Gastroesophageal sphincter (tissue), 4 donors: ENCODE data around the gene PGF. TPM values are rescaled to one million over a fixed set of nuclear protein-coding genes. Genes with fewer than 3 reads are reported as not detected.
A peak's percentile ranks its signal among the peaks of the same experiment; 100 is the strongest.

ENCODE experiments used
- ATAC-seq: fragments of 150-250 bp; one replicate; pipeline ENCODE4 v1.9.1; 2016; ENCODE audit warnings: mild to moderate bottlenecking, moderate library complexity
- H3K27ac ChIP-seq, 4 donors: fragments of 200-600 bp; sonication (generic) in 3 of 4; 1 replicate in 3 of 4; 2 replicates in 1 of 4; pipeline ENCODE4 v1.5.1; 2016 to 2019
- H3K27me3 ChIP-seq: fragments of 200-600 bp; sonication (generic); one replicate; pipeline ENCODE4 v1.5.1; 2019
- H3K36me3 ChIP-seq, 2 donors: fragments of 200-600 bp; sonication (generic); one replicate each; pipeline ENCODE4 v1.5.1; 2019; ENCODE audit warnings: control low read depth in 1 of 2
- H3K4me1 ChIP-seq, 3 donors: fragments of 200-600 bp; sonication (generic); 1 replicate in 2 of 3; 2 replicates in 1 of 3; pipeline ENCODE4 v1.5.1; 2016 to 2019; ENCODE audit warnings: control low read depth in 2 of 3
- H3K4me3 ChIP-seq, 2 donors: fragments of 200-600 bp; sonication (generic); one replicate each; pipeline ENCODE4 v1.5.1; 2019; ENCODE audit warnings: mild to moderate bottlenecking in 1 of 2, moderate library complexity in 1 of 2
- H3K9me3 ChIP-seq, 3 donors: fragments of 200-600 bp; sonication (generic); one replicate each; pipeline ENCODE4 v1.5.1; 2017 to 2019; ENCODE audit warnings: control low read depth in 2 of 3
- CTCF ChIP-seq, 4 experiments: fragments of 200-600 bp in 2 of 4; fragments of 450-650 bp in 2 of 4; sonication (generic) in 1 of 4; IDR thresholded peaks; one replicate each; pipeline ENCODE4 v1.5.1; 2017 to 2019; ENCODE audit warnings: antibody characterized with exemption in 4 of 4, mild to moderate bottlenecking in 2 of 4, moderate library complexity in 2 of 4
- EP300 ChIP-seq: sonication (generic); formaldehyde crosslinking; IDR thresholded peaks from one replicate; pipeline ENCODE4 v1.6.1; 2017; ENCODE audit warnings: antibody characterized with exemption, mild to moderate bottlenecking
- POLR2A ChIP-seq, 2 donors: fragments of 450-650 bp; IDR thresholded peaks; one replicate each; pipeline ENCODE4 v1.6.1; 2017; ENCODE audit warnings: antibody characterized with exemption in 2 of 2, mild to moderate bottlenecking in 2 of 2, moderate library complexity in 1 of 2
- POLR2AphosphoS5 ChIP-seq: sonication (generic); formaldehyde crosslinking; IDR thresholded peaks from one replicate; pipeline ENCODE4 v1.6.1; 2017; ENCODE audit warnings: antibody characterized with exemption
- WGBS, 2 donors: methylation state at CpG; one replicate each; pipeline ENCODE4 v1.1.5; 2018; ENCODE audit warnings: low coverage in 1 of 2; 5-methylcytosine and 5-hydroxymethylcytosine counted together
- total RNA-seq, 4 donors: library from RNA; depleted of rRNA; stranded (reverse); fragments of >200 nt; gene quantifications; one replicate each; pipeline ENCODE4 v1.1.0, GENCODE V29; 2016

PGF gene
- total RNA-seq, 4 donors from 2014 or later, result 11.2 to 21.0 (median 16.5) TPM

GRCh38 chr14:74893614-74894091, 61.7 kb downstream of the PGF start:
- Histone ChIP-seq H3K27me3 (no peaks in the 10 kb centered on the region), H3K4me3 (no peak overlapping the region), H3K27ac (no peak overlapping the region), H3K4me1 (peaks cover 0 to 4% (median 0%) of the 10 kb centered on the region in 3 donors), H3K36me3 (peaks cover 29 to 100% of the 10 kb centered on the region in 2 donors), H3K9me3 (no peaks in the 10 kb centered on the region)
- no peak for TF ChIP-seq POLR2A (IDR thresholded peaks at IDR 0.05)
- TF ChIP-seq CTCF (IDR thresholded peaks at IDR 0.05), result no peak
- no peak for TF ChIP-seq EP300
- TF ChIP-seq POLR2AphosphoS5, result no peak
- no peak for ATAC-seq
- WGBS, 2 donors, result 58 to 75% methylated on average over 3 to 4 of the region's 4 CpGs

- Histone ChIP-seq H3K4me1 (peaks cover 0 to 13% (median 0%) of the 10 kb centered on the region in 3 donors), H3K9me3 (no peaks in the 10 kb centered on the region), H3K27me3 (no peaks in the 10 kb centered on the region), H3K27ac (no peak overlapping the region), H3K36me3 (peaks cover 26 to 91% of the 10 kb centered on the region in 2 donors), H3K4me3 (no peak overlapping the region)
- no peak for ATAC-seq
- WGBS, 2 donors, result 75% methylated on average over 2 to 4 of the region's 5 CpGs
- TF ChIP-seq POLR2AphosphoS5, result no peak
- no peak for TF ChIP-seq EP300
- TF ChIP-seq CTCF (IDR thresholded peaks at IDR 0.05), result no peak
- no peak for TF ChIP-seq POLR2A (IDR thresholded peaks at IDR 0.05)
These were observed 62.7 kb downstream of the PGF start for GRCh38 chr14:74892745-74893144.

- TF ChIP-seq EP300 (no peak), POLR2AphosphoS5 (no peak), POLR2A (IDR thresholded peaks at IDR 0.05) (no peak), CTCF (IDR thresholded peaks at IDR 0.05) (no peak)
- Histone ChIP-seq H3K27ac (no peak overlapping the region), H3K9me3 (no peaks in the 10 kb centered on the region), H3K36me3 (peaks cover 21 to 90% of the 10 kb centered on the region in 2 donors), H3K27me3 (no peaks in the 10 kb centered on the region), H3K4me1 (peaks cover 0 to 22% (median 2%) of the 10 kb centered on the region in 3 donors), H3K4me3 (no peak overlapping the region)
- peak; percentile 19 for ATAC-seq
- 37 to 53% methylated on average over 5 to 6 of the region's 6 CpGs for WGBS, 2 donors
These were observed 63.5 kb downstream of the PGF start for GRCh38 chr14:74891870-74892269.

Other genes starting within 250 kb of the PGF start
- 10 to 100 TPM; 14.3 to 39.9 (median 19.9) TPM for gene AREL1, start 242.5 kb downstream of the PGF start, total RNA-seq
- gene FCF1, start 242.5 kb downstream of the PGF start, total RNA-seq, result 10 to 100 TPM; 26.1 to 42.3 (median 31.6) TPM
- gene YLPM1, start 192.3 kb downstream of the PGF start, total RNA-seq, result 10 to 100 TPM; 23.3 to 54.8 (median 44.7) TPM
- under 1 TPM in 1 of 4 donors, not detected in 3; 0.08 TPM for gene PROX2, start 79.5 kb downstream of the PGF start, total RNA-seq
- gene DLST, start 73.7 kb downstream of the PGF start, total RNA-seq, result 10 to 100 TPM; 79.3 to 98.7 (median 87.8) TPM
- gene RPS6KL1, start 32.3 kb downstream of the PGF start, total RNA-seq, result 10 to 100 TPM in 1 of 4 donors, 1 to 10 TPM in 3; 4.0 to 10.2 (median 8.2) TPM
- 10 to 100 TPM; 28.1 to 56.2 (median 36.6) TPM for gene EIF2B2, start 47.3 kb upstream of the PGF start, total RNA-seq
- 10 to 100 TPM; 29.0 to 76.1 (median 32.2) TPM for gene MLH3, start 95.9 kb upstream of the PGF start, total RNA-seq
- 10 to 100 TPM; 13.8 to 20.8 (median 17.1) TPM for gene ACYP1, start 108.4 kb upstream of the PGF start, total RNA-seq
- gene ZC2HC1C, start 114.0 kb upstream of the PGF start, total RNA-seq, result 1 to 10 TPM; 4.4 to 8.0 (median 5.1) TPM
- gene NEK9, start 171.5 kb upstream of the PGF start, total RNA-seq, result 10 to 100 TPM; 34.2 to 95.4 (median 85.9) TPM
- 100 to 1,000 TPM; 140 to 241 (median 162) TPM for gene TMED10, start 221.0 kb upstream of the PGF start, total RNA-seq